ENCODE measurements around the gene C3orf62. TPM values are rescaled to one million over a fixed set of nuclear protein-coding genes. Genes with fewer than 3 reads are reported as not detected.

Gene C3orf62
- total RNA-seq, 1 experiment from 2014 or later: 5.9 TPM

DNA sequence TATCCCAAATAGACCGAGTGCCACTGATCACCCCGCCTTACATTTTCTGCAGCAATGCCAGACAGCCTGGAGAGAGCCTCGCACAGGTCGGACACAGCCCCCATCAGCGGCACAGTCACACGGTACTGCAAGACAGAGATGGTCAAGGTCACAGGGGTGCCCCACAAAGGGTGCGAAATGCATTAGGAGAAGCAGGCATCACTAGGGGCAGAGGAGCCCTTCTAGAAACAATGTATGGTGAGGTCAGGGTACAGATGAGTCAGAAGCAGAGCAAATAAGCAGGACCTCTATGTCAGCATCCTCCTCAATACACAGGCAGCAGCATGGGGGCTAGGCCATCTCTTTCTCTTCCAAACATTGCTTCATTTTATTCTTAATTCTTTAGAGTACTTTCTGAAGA lies 21.5 kb upstream of the C3orf62 start:
- no TSS peak for BruUV-seq (replicated peaks)
- ChIA-PET POLR2A (no interaction called here), CTCF (no interaction called here), RAD21 (ENCODE audit: low non-redundant PET in 1 of 2, low total read pairs in 2 of 2, uncharacterized antibody in 2 of 2, unreplicated experiment in 2 of 2) (no interaction called here)
- H3K27me3 ChIP-seq (ENCODE audit: insufficient read depth, low read length): no peaks in the 10 kb centered on the region
- peaks cover 28 to 46% of the 10 kb centered on the region in 2 experiments; a peak in 3 of 4 replicates for H3K36me3 ChIP-seq (ENCODE audit: control insufficient read depth in 1 of 2, insufficient read depth in 2 of 2, low read length in 2 of 2)
- H3K79me2 ChIP-seq (ENCODE audit: insufficient read depth, low read length): no peaks in the 10 kb centered on the region
- H3K9ac ChIP-seq (ENCODE audit: low read length): no peak overlapping the region
- H3K4me1 ChIP-seq (ENCODE audit: control insufficient read depth in 1 of 2, insufficient read depth in 2 of 2, low read length in 2 of 2): no peaks in the 10 kb centered on the region
- no peak for ATAC-seq
- no peak overlapping the region for H3K4me2 ChIP-seq (ENCODE audit: low read length)
- TF ChIP-seq SRF (IDR thresholded peaks at IDR 0.05; ENCODE audit: low read depth) (no peak), EZH2phosphoT487 (IDR thresholded peaks at IDR 0.05; ENCODE audit: borderline replicate concordance) (no peak), EZH2 (IDR thresholded peaks at IDR 0.05) (no peak), SIN3A (IDR thresholded peaks at IDR 0.05; ENCODE audit: low read depth) (no peak), POLR2AphosphoS5 (IDR thresholded peaks at IDR 0.05; ENCODE audit: low read depth, low read length) (no peak), YY1 (IDR thresholded peaks at IDR 0.05; ENCODE audit: extremely low read depth, insufficient replicate concordance, low read depth, low read length) (no peak), FOSL1 (IDR thresholded peaks at IDR 0.05; ENCODE audit: low read depth) (no peak), ZFX (IDR thresholded peaks at IDR 0.05) (no peak), ELF1 (IDR thresholded peaks at IDR 0.05; ENCODE audit: borderline replicate concordance, low read depth) (no peak), ZNF274 (IDR thresholded peaks at IDR 0.05; ENCODE audit: low read depth, low read length) (no peak), EGR1 (IDR thresholded peaks at IDR 0.05; ENCODE audit: low read depth) (no peak)
- TF ChIP-seq, protein P1, sequence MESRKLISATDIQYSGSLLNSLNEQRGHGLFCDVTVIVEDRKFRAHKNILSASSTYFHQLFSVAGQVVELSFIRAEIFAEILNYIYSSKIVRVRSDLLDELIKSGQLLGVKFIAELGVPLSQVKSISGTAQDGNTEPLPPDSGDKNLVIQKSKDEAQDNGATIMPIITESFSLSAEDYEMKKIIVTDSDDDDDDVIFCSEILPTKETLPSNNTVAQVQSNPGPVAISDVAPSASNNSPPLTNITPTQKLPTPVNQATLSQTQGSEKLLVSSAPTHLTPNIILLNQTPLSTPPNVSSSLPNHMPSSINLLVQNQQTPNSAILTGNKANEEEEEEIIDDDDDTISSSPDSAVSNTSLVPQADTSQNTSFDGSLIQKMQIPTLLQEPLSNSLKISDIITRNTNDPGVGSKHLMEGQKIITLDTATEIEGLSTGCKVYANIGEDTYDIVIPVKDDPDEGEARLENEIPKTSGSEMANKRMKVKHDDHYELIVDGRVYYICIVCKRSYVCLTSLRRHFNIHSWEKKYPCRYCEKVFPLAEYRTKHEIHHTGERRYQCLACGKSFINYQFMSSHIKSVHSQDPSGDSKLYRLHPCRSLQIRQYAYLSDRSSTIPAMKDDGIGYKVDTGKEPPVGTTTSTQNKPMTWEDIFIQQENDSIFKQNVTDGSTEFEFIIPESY (IDR thresholded peaks at IDR 0.05; ENCODE audit: extremely low read depth, insufficient replicate concordance, low read length): no peak
- TF ChIP-seq, protein P2, sequence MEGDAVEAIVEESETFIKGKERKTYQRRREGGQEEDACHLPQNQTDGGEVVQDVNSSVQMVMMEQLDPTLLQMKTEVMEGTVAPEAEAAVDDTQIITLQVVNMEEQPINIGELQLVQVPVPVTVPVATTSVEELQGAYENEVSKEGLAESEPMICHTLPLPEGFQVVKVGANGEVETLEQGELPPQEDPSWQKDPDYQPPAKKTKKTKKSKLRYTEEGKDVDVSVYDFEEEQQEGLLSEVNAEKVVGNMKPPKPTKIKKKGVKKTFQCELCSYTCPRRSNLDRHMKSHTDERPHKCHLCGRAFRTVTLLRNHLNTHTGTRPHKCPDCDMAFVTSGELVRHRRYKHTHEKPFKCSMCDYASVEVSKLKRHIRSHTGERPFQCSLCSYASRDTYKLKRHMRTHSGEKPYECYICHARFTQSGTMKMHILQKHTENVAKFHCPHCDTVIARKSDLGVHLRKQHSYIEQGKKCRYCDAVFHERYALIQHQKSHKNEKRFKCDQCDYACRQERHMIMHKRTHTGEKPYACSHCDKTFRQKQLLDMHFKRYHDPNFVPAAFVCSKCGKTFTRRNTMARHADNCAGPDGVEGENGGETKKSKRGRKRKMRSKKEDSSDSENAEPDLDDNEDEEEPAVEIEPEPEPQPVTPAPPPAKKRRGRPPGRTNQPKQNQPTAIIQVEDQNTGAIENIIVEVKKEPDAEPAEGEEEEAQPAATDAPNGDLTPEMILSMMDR (IDR thresholded peaks at IDR 0.05 in 2 of 3, conservative IDR thresholded peaks at IDR 0.05 in 1 of 3; ENCODE audit: borderline replicate concordance in 1 of 3, insufficient read depth in 1 of 3, low read depth in 2 of 3, low read length in 2 of 3): no peak
- TF ChIP-seq, protein P3, sequence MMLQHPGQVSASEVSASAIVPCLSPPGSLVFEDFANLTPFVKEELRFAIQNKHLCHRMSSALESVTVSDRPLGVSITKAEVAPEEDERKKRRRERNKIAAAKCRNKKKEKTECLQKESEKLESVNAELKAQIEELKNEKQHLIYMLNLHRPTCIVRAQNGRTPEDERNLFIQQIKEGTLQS (IDR thresholded peaks at IDR 0.05): no peak
- TF ChIP-seq, protein P4, sequence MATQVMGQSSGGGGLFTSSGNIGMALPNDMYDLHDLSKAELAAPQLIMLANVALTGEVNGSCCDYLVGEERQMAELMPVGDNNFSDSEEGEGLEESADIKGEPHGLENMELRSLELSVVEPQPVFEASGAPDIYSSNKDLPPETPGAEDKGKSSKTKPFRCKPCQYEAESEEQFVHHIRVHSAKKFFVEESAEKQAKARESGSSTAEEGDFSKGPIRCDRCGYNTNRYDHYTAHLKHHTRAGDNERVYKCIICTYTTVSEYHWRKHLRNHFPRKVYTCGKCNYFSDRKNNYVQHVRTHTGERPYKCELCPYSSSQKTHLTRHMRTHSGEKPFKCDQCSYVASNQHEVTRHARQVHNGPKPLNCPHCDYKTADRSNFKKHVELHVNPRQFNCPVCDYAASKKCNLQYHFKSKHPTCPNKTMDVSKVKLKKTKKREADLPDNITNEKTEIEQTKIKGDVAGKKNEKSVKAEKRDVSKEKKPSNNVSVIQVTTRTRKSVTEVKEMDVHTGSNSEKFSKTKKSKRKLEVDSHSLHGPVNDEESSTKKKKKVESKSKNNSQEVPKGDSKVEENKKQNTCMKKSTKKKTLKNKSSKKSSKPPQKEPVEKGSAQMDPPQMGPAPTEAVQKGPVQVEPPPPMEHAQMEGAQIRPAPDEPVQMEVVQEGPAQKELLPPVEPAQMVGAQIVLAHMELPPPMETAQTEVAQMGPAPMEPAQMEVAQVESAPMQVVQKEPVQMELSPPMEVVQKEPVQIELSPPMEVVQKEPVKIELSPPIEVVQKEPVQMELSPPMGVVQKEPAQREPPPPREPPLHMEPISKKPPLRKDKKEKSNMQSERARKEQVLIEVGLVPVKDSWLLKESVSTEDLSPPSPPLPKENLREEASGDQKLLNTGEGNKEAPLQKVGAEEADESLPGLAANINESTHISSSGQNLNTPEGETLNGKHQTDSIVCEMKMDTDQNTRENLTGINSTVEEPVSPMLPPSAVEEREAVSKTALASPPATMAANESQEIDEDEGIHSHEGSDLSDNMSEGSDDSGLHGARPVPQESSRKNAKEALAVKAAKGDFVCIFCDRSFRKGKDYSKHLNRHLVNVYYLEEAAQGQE (IDR thresholded peaks at IDR 0.05; ENCODE audit: low read depth): no peak
- H4K20me1 ChIP-seq (ENCODE audit: insufficient read depth): no peaks in the 10 kb centered on the region
- intact Hi-C loops (cut with micrococcal nuclease): no loop called here
- DNase-seq (ENCODE audit: low read depth, low spot score): no peak
- no peaks in the 10 kb centered on the region for H3K9me2 ChIP-seq (ENCODE audit: insufficient read depth)
- H3K9me3 ChIP-seq (ENCODE audit: control insufficient read depth in 1 of 2, insufficient read depth in 1 of 2, low read depth in 1 of 2, low read length in 2 of 2): no peaks in the 10 kb centered on the region
- H3K4me3 ChIP-seq (replicated peaks in 1 of 2; ENCODE audit: low read depth in 1 of 2, low read length in 2 of 2): no peak overlapping the region
- no peak overlapping the region for H2AFZ ChIP-seq (ENCODE audit: low read depth, low read length, poor library complexity, severe bottlenecking)
- no peak overlapping the region for H3K27ac ChIP-seq (ENCODE audit: low read depth, low read length)
